ENCODE measurements around the gene TRIM59. TPM values are rescaled to one million over a fixed set of nuclear protein-coding genes. Genes with fewer than 3 reads are reported as not detected.
A peak's percentile ranks its signal among the peaks of the same experiment; 100 is the strongest.

The TRIM59 gene
- total RNA-seq, 1 donor from 2014 or later = 28.1 TPM

DNA sequence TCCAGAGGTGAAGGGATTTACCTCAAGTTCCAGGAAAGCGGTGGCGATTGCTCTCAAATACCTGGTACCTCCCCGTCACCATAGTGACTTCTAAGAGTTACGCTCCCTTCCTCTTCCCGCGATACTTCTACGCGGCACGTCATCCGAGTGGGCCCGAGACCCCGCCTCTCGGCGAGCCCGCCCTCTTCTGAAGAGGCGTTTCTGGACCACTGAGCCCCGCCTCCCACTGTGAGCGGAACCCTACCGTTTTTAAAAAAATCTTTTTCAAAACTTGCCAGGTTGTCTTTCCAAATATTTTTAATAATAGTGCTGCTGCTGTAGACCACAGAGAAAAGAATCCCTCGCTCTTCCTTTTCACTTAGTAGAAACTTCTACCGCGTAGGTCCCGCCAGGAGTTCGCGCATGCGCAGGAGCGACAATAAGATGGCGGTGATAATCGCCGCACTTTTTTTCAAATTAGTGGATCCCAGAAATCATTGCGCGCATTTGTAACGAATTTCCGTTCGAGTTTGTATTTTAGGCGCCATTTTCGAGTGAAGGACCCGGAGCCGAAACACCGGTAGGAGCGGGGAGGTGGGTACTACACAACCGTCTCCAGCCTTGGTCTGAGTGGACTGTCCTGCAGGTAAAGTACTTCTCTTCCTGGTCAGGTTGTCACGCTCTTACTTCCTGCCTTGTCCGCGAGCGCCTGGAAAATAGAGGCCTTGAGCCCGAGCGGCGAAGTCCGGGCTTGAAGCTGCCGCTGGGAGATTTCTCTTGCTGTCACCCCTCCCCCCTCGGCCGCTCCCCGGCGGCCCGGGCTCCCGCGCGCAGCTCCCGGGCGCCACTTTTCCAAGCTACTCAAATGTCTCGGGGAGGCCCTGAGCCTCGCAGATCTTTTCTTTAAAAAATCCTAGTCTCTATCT, 50.2 kb downstream of the TRIM59 start, which contains the start of the genes IFT80 and SMC4:
IFT80 (minus strand) TSS at position 101 of the 905 bp plus-strand sequence. CDS start 14,625 bp downstream, outside the sequence.
SMC4 (plus strand) TSS at position 526 of the 905 bp plus-strand sequence. CDS start 1,177 bp downstream, outside the sequence.
- peaks cover 7% of the 10 kb centered on the region for H3K27me3 Mint-ChIP-seq
- DNase-seq (ENCODE audit: extremely low spot score, unreplicated experiment) = peak; percentile 94
- H3K4me1 Mint-ChIP-seq (ENCODE audit: unreplicated experiment) = peaks cover 26% of the 10 kb centered on the region
- peak within 1 kb of the TSS; percentile 99 for H3K27ac Mint-ChIP-seq
- H3K4me3 Mint-ChIP-seq = peak within 1 kb of the TSS; percentile 99
- H3K9me3 Mint-ChIP-seq = no peaks in the 10 kb centered on the region
- TF ChIP-seq, protein P1, sequence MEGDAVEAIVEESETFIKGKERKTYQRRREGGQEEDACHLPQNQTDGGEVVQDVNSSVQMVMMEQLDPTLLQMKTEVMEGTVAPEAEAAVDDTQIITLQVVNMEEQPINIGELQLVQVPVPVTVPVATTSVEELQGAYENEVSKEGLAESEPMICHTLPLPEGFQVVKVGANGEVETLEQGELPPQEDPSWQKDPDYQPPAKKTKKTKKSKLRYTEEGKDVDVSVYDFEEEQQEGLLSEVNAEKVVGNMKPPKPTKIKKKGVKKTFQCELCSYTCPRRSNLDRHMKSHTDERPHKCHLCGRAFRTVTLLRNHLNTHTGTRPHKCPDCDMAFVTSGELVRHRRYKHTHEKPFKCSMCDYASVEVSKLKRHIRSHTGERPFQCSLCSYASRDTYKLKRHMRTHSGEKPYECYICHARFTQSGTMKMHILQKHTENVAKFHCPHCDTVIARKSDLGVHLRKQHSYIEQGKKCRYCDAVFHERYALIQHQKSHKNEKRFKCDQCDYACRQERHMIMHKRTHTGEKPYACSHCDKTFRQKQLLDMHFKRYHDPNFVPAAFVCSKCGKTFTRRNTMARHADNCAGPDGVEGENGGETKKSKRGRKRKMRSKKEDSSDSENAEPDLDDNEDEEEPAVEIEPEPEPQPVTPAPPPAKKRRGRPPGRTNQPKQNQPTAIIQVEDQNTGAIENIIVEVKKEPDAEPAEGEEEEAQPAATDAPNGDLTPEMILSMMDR (conservative IDR thresholded peaks at IDR 0.05) = no peak
- H3K36me3 Mint-ChIP-seq = no peaks in the 10 kb centered on the region

DNA sequence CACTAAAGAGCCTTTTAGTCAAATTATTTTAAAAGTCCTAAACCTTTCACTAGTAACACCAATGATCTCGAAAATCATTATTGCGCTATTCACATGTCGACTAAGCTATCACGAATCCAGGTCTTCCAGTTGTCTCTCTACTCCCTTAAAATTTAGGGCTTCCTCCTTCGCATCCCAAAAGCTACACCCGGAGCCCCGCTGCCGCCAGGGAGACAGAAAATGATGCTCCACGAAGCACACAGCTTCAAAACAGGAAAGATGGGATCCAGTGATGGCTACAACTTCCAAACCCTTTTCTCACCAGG, 50.8 kb downstream of the TRIM59 start:
- no peak for DNase-seq (ENCODE audit: extremely low spot score, unreplicated experiment)
- no peaks in the 10 kb centered on the region for H3K9me3 Mint-ChIP-seq
- peaks cover 7% of the 10 kb centered on the region for H3K27me3 Mint-ChIP-seq
- TF ChIP-seq, protein P1 (conservative IDR thresholded peaks at IDR 0.05) = peak; percentile 46
- peak overlapping the region; percentile 99 for H3K27ac Mint-ChIP-seq
- peaks cover 21% of the 10 kb centered on the region for H3K4me1 Mint-ChIP-seq (ENCODE audit: unreplicated experiment)
- no peaks in the 10 kb centered on the region for H3K36me3 Mint-ChIP-seq
- H3K4me3 Mint-ChIP-seq = peak overlapping the region; percentile 99

DNA sequence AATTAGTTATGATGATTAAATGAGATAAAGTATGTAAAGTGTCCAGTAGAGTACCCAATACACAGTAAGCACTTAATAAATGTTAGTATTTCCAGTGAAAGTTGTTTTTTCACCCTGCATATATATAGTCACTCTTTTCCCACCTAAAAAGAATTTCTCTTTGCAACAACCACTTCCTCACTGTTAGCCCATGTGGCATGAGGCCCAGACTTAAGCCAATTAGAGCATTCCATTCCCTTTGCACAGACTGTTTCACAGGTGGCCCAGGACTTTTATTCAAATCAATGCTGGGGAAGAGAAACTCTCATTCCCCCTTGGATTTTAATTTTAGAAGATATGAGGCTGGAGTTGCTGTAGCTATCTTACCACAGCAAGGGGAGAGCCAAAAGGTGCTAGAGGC, 54.3 kb downstream of the TRIM59 start:
- TF ChIP-seq, protein P1 (conservative IDR thresholded peaks at IDR 0.05) = no peak
- no peak for DNase-seq (ENCODE audit: extremely low spot score, unreplicated experiment)
- Mint-ChIP-seq H3K4me1 (ENCODE audit: unreplicated experiment) (peaks cover 5% of the 10 kb centered on the region), H3K9me3 (no peaks in the 10 kb centered on the region), H3K4me3 (no peak overlapping the region), H3K27me3 (peaks cover 4% of the 10 kb centered on the region), H3K36me3 (peaks cover 4% of the 10 kb centered on the region), H3K27ac (no peak overlapping the region)

DNA sequence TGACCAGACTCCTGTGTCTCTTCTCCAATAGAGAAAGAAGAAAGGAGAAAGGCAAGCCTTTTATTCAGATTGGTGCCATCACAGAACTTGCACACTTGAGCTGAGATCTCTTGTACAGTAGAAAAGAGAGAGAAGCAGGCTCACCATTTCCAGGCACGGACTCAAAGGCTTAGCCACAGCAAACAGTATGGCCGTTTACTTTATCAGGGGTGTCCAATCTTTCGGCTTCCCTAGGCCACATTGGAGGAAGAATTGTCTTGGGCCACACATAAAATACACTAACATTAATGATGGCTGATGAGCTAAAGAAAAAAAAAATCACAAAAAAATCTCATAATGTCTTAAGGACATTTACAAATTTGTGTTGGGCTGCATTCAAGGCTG, 55.6 kb downstream of the TRIM59 start:
- DNase-seq (ENCODE audit: extremely low spot score, unreplicated experiment) = no peak
- no peak overlapping the region for H3K4me3 Mint-ChIP-seq
- no peak overlapping the region for H3K27ac Mint-ChIP-seq
- peaks cover 4% of the 10 kb centered on the region for H3K36me3 Mint-ChIP-seq
- H3K9me3 Mint-ChIP-seq = no peaks in the 10 kb centered on the region
- H3K27me3 Mint-ChIP-seq = no peaks in the 10 kb centered on the region
- H3K4me1 Mint-ChIP-seq (ENCODE audit: unreplicated experiment) = peaks cover 2% of the 10 kb centered on the region
- TF ChIP-seq, protein P1 (conservative IDR thresholded peaks at IDR 0.05) = no peak

DNA sequence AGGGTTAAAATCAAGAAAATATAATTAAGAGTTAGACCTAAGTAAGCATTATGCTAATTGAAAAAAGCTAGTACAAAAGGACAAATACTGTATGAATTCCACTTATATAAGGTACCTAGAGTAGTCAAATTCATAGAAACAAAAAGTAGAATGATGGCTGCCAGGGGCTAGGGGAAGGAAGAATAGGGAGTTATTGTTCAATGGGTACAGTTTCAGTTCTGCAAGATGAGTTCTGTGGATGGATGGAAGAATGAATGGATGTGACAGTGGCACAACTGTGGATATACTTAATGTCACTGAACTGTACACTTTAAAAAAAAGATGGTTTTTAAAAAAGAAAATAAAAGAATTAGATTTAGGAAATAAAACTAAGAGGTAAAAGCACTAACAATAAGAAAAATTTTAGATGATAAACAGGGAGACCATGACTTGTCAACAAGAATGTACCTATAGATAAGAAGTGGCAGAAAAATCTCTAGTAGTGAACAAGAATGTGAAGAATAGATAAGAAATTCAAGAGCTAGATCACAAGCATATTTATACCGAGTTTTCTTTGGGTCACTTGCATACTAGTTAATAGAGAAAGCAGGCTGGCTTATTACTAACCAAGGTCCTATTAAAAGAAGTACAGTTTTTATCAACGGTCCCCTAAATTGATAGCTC, 56.1 kb downstream of the TRIM59 start:
- TF ChIP-seq, protein P1 (conservative IDR thresholded peaks at IDR 0.05) = no peak
- H3K27me3 Mint-ChIP-seq = no peaks in the 10 kb centered on the region
- H3K27ac Mint-ChIP-seq = no peak overlapping the region
- H3K36me3 Mint-ChIP-seq = peaks cover 4% of the 10 kb centered on the region
- DNase-seq (ENCODE audit: extremely low spot score, unreplicated experiment) = no peak
- H3K9me3 Mint-ChIP-seq = no peaks in the 10 kb centered on the region
- H3K4me1 Mint-ChIP-seq (ENCODE audit: unreplicated experiment) = no peaks in the 10 kb centered on the region
- no peak overlapping the region for H3K4me3 Mint-ChIP-seq
